ENCODE data around the gene CEBPE.

GRCh38 chr14:23102801-23103200 is 16.3 kb downstream of the CEBPE start:
- no peak for TF ChIP-seq POLR2A (IDR thresholded peaks at IDR 0.05)
- TF ChIP-seq, protein P1, sequence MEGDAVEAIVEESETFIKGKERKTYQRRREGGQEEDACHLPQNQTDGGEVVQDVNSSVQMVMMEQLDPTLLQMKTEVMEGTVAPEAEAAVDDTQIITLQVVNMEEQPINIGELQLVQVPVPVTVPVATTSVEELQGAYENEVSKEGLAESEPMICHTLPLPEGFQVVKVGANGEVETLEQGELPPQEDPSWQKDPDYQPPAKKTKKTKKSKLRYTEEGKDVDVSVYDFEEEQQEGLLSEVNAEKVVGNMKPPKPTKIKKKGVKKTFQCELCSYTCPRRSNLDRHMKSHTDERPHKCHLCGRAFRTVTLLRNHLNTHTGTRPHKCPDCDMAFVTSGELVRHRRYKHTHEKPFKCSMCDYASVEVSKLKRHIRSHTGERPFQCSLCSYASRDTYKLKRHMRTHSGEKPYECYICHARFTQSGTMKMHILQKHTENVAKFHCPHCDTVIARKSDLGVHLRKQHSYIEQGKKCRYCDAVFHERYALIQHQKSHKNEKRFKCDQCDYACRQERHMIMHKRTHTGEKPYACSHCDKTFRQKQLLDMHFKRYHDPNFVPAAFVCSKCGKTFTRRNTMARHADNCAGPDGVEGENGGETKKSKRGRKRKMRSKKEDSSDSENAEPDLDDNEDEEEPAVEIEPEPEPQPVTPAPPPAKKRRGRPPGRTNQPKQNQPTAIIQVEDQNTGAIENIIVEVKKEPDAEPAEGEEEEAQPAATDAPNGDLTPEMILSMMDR (IDR thresholded peaks at IDR 0.05) = no peak

Data from body of pancreas (tissue), 4 donors.